Activated CD4-positive, alpha-beta memory T cell treated with anti-CD3 and anti-CD28 coated beads for 36 hours (primary cell): Measurements from ENCODE around the gene AZI2. TPM values are rescaled to one million over a fixed set of nuclear protein-coding genes. Genes with fewer than 3 reads are reported as not detected.

ENCODE experiments used
- CTCF ChIA-PET: fragments of 350-600 bp; sonication (Branson Sonifier 250); formaldehyde crosslinking; loops from one replicate; lab custom pipeline; 2021; ENCODE audit warnings: antibody characterized with exemption, inconsistent platforms; lab: Charles Lee
- POLR2A ChIA-PET: fragments of 350-600 bp; sonication (Branson Sonifier 250); formaldehyde crosslinking; loops from one replicate; lab custom pipeline; 2021; ENCODE audit warnings: antibody characterized with exemption; lab: Charles Lee
- DNase-seq: peaks from one replicate; pipeline ENCODE4 v3.0.0-alpha.2; 2020
- H3K27ac Mint-ChIP-seq: one replicate; pipeline ENCODE4 v1.8.0; 2021; ENCODE audit warnings: mixed read lengths
- H3K27me3 Mint-ChIP-seq: one replicate; pipeline ENCODE4 v1.8.0; 2021; ENCODE audit warnings: mixed read lengths
- H3K36me3 Mint-ChIP-seq: one replicate; pipeline ENCODE4 v1.8.0; 2021; ENCODE audit warnings: mixed read lengths
- H3K4me1 Mint-ChIP-seq: one replicate; pipeline ENCODE4 v1.8.0; 2021; ENCODE audit warnings: low read depth, mixed read lengths
- H3K4me3 Mint-ChIP-seq: one replicate; pipeline ENCODE4 v1.8.0; 2021; ENCODE audit warnings: mild to moderate bottlenecking, mixed read lengths
- H3K9me3 Mint-ChIP-seq: one replicate; pipeline ENCODE4 v1.8.0; 2021; ENCODE audit warnings: mixed read lengths
- intact Hi-C: fragments of 100-400 bp; cut with micrococcal nuclease; formaldehyde crosslinking; loops from one replicate; pipeline ENCODE4 v1.15.1; 2023
- total RNA-seq, 2 experiments: library from RNA; stranded (reverse); gene quantifications; one replicate each; pipeline ENCODE4 v1.2.3, GENCODE V29; 2021

AZI2 gene
- total RNA-seq, 2 experiments from 2014 or later, result 35.5 to 38.9 TPM

DNA sequence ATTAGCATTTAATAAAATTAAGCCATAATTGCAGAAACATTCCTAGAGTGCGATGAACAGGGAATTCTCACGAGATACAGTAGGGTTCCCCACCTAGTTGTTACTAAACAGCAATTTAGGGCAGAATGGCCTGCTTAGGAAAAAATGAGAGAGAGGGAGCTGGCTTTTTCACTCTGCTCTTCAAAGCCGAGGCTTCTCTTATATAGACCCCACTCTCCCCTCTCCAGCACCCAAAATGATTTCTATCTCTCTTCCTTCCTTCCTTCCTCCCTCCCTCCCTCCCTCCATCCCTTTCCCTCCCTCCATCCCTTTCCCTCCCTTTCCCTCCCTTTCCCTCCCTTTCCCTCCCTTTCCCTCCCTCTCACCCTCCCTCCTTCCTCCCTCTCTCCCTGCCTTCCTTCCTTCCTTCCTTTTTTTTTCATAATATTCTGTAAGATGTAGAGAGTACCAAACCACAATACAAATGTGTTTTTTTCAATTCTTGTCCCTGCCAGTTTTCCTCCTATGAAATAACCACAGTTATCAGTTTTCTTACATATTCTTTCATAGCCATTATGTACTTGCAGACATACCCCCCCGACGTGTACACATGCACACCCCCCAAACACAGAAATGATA, 48.2 kb downstream of the AZI2 start:
- H3K4me1 Mint-ChIP-seq, result peaks cover 13% of the 10 kb centered on the region
- intact Hi-C loops, result no loop called here
- H3K27me3 Mint-ChIP-seq, result no peaks in the 10 kb centered on the region
- ChIA-PET POLR2A (no interaction called here), CTCF (no interaction called here)
- no peak overlapping the region for H3K4me3 Mint-ChIP-seq
- H3K36me3 Mint-ChIP-seq, result peaks cover 3% of the 10 kb centered on the region
- no peaks in the 10 kb centered on the region for H3K9me3 Mint-ChIP-seq
- no peak for DNase-seq
- H3K27ac Mint-ChIP-seq, result no peak overlapping the region

DNA sequence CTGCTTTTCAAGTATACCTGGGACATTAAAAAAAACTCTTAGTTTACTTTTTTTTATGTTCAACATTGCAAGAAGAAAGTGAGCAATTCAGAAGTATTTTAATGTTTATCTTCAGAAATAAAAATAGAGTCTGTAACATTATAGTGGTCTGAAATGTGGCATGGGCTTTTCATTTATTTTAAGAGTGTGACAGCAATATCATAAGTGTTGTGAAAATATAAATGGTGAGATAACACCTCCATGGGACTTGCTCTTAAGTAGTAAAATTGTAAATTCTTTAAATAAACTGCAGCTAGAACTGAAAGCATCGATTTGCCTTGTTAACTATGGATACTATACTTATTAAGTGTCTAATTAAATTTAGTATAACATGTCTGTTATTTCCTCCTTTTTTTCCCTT, 48.9 kb downstream of the AZI2 start:
- no peak overlapping the region for H3K27ac Mint-ChIP-seq
- no peak overlapping the region for H3K4me3 Mint-ChIP-seq
- ChIA-PET CTCF (interaction anchor here (1.2 kb wide), 1 partner anchor 588 kb away, joined by 3 read pairs; no protein-coding TSS in a partner anchor), POLR2A (no interaction called here)
- peaks cover 3% of the 10 kb centered on the region for H3K36me3 Mint-ChIP-seq
- no peaks in the 10 kb centered on the region for H3K27me3 Mint-ChIP-seq
- no peaks in the 10 kb centered on the region for H3K9me3 Mint-ChIP-seq
- intact Hi-C loops, result no loop called here
- no peak for DNase-seq
- H3K4me1 Mint-ChIP-seq, result peaks cover 18% of the 10 kb centered on the region

DNA sequence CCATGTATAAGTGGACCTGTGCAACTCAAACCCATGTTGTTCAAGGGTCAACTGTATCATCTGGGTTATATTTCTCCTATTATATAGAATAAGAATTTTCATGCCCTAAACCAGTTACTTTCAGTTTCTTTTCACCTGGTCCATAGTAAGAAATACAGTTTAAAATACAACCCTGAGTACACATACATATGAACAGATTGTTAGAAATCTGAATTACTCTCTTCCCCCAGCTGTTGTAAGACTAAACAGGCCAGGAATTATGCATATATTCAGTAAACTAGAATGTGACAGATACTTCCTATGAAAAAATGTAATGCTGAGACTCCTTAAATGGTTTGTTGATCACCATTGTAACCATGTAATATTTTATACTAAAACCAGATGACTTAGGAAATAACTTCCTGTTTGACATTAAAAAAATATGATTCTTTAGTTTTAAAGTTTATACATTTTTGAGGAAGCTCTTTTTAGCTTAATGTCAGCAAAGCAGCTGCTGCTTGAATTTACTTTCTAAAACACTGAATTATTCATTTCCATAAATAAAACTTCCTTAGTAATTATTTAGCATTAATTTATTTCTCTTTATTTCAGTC, 52.6 kb downstream of the AZI2 start:
- no peak overlapping the region for H3K4me3 Mint-ChIP-seq
- H3K36me3 Mint-ChIP-seq, result peaks cover 6% of the 10 kb centered on the region
- H3K27ac Mint-ChIP-seq, result no peak overlapping the region
- H3K27me3 Mint-ChIP-seq, result no peaks in the 10 kb centered on the region
- peaks cover 19% of the 10 kb centered on the region for H3K4me1 Mint-ChIP-seq
- DNase-seq, result no peak
- ChIA-PET CTCF (no interaction called here), POLR2A (no interaction called here)
- no peaks in the 10 kb centered on the region for H3K9me3 Mint-ChIP-seq
- intact Hi-C loops, result no loop called here

DNA sequence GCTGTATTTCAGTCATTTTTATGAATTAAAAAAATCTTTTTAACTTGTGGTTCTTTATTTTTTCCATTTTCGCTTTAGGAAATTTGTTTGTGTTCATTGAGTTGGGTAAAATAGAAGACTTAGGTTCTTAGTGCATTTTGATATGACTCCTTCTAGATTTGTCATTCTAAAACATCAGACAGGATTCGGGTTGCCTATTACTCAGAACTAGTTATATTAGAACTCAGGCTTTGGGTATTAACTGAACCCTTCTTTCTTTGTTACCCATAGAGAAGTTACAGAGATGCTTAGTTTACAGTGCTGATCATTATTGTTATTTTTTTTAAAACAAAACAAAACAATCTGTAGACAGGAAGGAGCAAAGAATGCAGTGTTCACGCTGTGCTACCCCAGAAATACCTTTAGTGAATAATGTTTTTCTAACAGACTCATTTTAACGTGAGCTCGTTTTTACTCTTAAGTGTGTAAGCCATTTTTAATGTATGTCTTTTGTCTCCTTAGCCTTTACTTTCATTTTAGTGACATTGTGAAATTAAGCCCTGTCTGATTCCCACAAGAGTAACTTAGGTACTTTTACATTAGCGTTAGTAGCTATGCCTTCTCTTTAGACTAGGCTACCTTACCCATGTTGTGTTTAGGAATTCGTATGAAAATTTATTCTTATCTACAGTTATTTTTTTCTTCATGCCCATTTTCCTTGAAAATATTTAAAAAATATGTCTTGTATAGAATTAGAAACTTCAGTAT, 53.8 kb downstream of the AZI2 start:
- H3K27ac Mint-ChIP-seq, result no peak overlapping the region
- peaks cover 23% of the 10 kb centered on the region for H3K4me1 Mint-ChIP-seq
- peaks cover 15% of the 10 kb centered on the region for H3K36me3 Mint-ChIP-seq
- intact Hi-C loops, result no loop called here
- CTCF ChIA-PET, result interaction anchor here (0.6 kb wide), 1 partner anchor 553 kb away, joined by 4 read pairs; no protein-coding TSS in a partner anchor
- H3K27me3 Mint-ChIP-seq, result no peaks in the 10 kb centered on the region
- POLR2A ChIA-PET, result no interaction called here
- no peaks in the 10 kb centered on the region for H3K9me3 Mint-ChIP-seq
- no peak for DNase-seq
- H3K4me3 Mint-ChIP-seq, result no peak overlapping the region

DNA sequence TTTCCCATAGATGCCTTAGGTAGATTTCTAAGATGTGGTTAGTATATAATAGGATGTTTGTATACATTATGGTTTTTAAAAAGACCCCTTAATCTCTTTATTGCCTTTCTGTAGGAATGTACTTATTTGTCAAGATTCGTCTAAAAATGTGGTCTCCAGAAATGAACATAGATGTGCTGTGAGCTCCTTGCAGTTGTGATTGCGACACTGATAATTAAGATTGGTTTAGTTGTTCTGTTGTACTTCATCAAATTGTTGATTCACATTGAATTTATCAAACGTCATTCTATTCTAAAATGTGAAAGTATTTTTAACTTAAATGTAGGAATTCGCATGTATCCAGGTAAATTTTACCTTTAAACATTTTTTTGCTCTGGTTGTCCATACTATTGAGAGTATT, 56.0 kb downstream of the AZI2 start:
- ChIA-PET CTCF (no interaction called here), POLR2A (no interaction called here)
- intact Hi-C loops, result no loop called here
- Mint-ChIP-seq H3K27ac (no peak overlapping the region), H3K9me3 (no peaks in the 10 kb centered on the region), H3K36me3 (peaks cover 16% of the 10 kb centered on the region), H3K27me3 (no peaks in the 10 kb centered on the region), H3K4me3 (no peak overlapping the region), H3K4me1 (peaks cover 23% of the 10 kb centered on the region)
- DNase-seq, result no peak

DNA sequence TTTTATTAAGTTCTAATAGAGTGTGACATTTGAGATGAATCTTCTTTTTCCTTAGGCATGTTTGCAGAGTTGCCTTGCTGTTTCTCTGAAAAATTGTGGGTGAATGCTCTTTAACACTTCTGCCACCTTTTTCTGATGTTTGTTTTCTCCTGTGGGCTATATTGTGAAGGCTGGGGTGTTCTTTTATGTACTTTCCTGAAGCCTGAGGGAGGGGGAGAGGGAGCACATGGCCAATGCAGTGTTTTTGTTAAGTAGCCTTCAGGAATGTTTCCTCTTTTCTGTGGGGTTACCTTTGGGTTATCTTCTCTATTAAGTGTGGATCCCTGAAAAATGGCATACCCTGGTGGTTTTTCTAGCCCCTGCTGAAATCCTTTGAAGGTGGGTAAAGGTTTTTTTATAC, 57.0 kb downstream of the AZI2 start:
- POLR2A ChIA-PET, result no interaction called here

DNA sequence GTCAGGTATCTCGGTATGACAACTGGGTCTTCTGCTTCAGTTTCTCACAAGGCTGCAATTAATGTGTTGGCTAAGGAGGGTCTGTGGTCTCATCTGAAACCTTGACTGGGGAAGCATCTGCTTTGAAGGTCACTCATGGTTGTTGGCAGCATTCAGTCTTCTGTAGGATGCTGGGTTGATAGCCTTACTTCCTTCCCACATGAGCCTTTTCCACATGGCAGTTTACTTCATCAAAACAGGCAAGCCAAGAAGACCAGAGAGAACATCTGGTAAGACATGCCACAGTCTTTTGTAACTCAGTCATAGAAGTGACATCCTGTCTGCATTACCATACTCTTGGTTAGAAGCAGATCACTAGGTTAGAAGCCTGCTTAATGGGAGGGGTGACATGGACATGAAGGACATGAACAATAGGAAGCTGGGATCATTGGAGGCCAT, 57.7 kb downstream of the AZI2 start:
- no peaks in the 10 kb centered on the region for H3K9me3 Mint-ChIP-seq
- H3K27ac Mint-ChIP-seq, result no peak overlapping the region
- ChIA-PET CTCF (no interaction called here), POLR2A (no interaction called here)
- intact Hi-C loops, result no loop called here
- DNase-seq, result no peak
- H3K36me3 Mint-ChIP-seq, result peaks cover 13% of the 10 kb centered on the region
- H3K27me3 Mint-ChIP-seq, result no peaks in the 10 kb centered on the region
- no peak overlapping the region for H3K4me3 Mint-ChIP-seq
- H3K4me1 Mint-ChIP-seq, result peaks cover 23% of the 10 kb centered on the region

More for the DNA sequence above, 57.0 kb downstream of the AZI2 start:
- no peak overlapping the region for H3K4me3 Mint-ChIP-seq
- H3K4me1 Mint-ChIP-seq, result peaks cover 25% of the 10 kb centered on the region
- no peak for DNase-seq
- CTCF ChIA-PET, result no interaction called here
- peaks cover 13% of the 10 kb centered on the region for H3K36me3 Mint-ChIP-seq
- H3K9me3 Mint-ChIP-seq, result no peaks in the 10 kb centered on the region
- intact Hi-C loops, result no loop called here
- H3K27ac Mint-ChIP-seq, result no peak overlapping the region
- no peaks in the 10 kb centered on the region for H3K27me3 Mint-ChIP-seq

DNA sequence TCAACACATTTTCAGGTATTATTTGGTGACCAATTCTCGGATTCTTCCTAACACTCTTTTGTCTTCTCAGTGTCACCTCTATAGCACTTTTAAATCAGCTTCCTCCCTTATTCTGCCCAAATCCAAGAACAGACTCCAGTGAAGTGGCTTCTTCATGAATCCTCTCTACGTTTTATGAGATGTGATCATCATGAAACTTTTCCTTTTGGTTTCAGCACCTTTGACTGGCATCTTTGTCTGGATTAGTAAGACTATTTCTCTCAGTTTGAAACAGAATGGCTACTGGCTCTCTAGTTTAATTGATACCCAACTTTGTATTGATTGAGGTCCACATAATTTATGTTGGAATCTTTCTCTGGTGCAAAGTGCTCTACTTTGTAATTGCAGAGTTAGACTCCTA, 61.6 kb downstream of the AZI2 start:
- H3K4me1 Mint-ChIP-seq, result peaks cover 14% of the 10 kb centered on the region
- no peak for DNase-seq
- no peak overlapping the region for H3K4me3 Mint-ChIP-seq
- no peak overlapping the region for H3K27ac Mint-ChIP-seq
- H3K27me3 Mint-ChIP-seq, result no peaks in the 10 kb centered on the region
- intact Hi-C loops, result no loop called here
- H3K36me3 Mint-ChIP-seq, result peaks cover 12% of the 10 kb centered on the region
- H3K9me3 Mint-ChIP-seq, result no peaks in the 10 kb centered on the region
- ChIA-PET POLR2A (no interaction called here), CTCF (interaction anchor here (0.9 to 5.4 kb wide), 6 partner anchors 14 to 575 kb away, joined by 3 to 38 read pairs (median 6); partner anchors contain the start of gene EOMES)

DNA sequence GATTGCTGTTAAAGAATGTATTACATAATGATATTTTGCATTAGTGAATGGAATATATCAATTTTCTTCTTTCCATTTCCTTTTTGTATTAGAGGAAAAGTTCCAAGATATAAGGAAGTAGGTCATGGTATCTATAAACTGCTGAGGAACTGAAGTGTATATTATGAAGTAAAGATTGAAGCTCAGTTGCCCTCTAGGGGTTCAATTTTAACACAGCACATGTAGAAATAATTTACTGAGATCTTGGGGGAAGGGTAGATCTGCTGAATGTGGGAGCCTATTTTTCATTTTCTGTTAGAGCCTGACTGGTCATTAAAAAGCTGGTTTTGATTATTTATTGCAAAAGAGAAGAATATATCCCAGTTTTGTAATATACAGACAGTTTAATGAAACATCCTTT, 62.0 kb downstream of the AZI2 start:
- POLR2A ChIA-PET, result no interaction called here
- intact Hi-C loops, result loop anchor here (1.0 kb wide), 2 partner anchors 42 to 574 kb away; no protein-coding TSS in a partner anchor
- Mint-ChIP-seq H3K4me1 (peaks cover 13% of the 10 kb centered on the region), H3K36me3 (peaks cover 12% of the 10 kb centered on the region), H3K27me3 (no peaks in the 10 kb centered on the region), H3K27ac (no peak overlapping the region), H3K4me3 (no peak overlapping the region), H3K9me3 (no peaks in the 10 kb centered on the region)
- CTCF ChIA-PET, result interaction anchor here (0.6 to 5.4 kb wide), 7 partner anchors 14 to 574 kb away, joined by 3 to 38 read pairs (median 4); partner anchors contain the start of gene EOMES
- DNase-seq, result no peak

DNA sequence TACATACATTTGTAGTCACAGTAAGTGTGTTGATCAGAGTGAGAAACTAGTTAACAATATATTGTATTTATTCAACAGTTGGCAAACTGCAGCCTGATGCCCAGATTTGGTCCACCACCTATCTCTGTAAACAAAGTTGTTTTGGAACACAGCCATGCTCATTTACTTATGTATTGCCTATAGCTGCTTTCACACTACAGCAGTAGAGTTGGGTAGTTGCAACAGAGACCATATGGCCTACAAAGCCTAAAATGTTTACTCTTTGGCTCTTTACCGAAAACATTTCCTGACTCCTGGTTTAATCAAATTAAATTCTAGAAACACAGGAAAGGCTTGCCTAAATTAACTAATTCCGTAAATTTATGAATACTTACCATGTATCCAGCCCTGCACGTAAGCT, 67.8 kb downstream of the AZI2 start:
- ChIA-PET CTCF (no interaction called here), POLR2A (no interaction called here)
- intact Hi-C loops, result no loop called here
- no peak for DNase-seq
- no peaks in the 10 kb centered on the region for H3K27me3 Mint-ChIP-seq
- H3K4me3 Mint-ChIP-seq, result no peak overlapping the region
- peaks cover 6% of the 10 kb centered on the region for H3K4me1 Mint-ChIP-seq
- H3K36me3 Mint-ChIP-seq, result peaks cover 6% of the 10 kb centered on the region
- H3K27ac Mint-ChIP-seq, result no peak overlapping the region
- no peaks in the 10 kb centered on the region for H3K9me3 Mint-ChIP-seq

DNA sequence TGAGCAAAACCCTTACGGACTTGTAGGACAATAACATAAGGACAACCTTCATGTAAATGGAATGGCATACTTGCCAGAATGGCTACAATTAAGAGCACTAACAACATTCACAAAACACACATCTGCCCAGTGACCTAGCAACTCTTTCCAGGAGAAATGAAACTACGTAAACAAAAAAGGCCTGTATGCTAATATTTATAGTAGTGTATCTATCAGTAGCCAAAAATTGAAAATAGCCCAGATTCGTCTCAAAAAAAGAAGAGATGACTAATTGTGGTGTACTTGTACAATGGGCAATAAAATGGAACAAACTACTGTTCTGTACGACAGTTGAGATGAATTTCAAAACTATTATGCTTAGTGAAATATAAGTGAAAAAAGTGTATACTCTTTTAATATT, 68.9 kb downstream of the AZI2 start:
- Mint-ChIP-seq H3K36me3 (peaks cover 13% of the 10 kb centered on the region), H3K4me3 (no peak overlapping the region)
- intact Hi-C loops, result no loop called here

DNA sequence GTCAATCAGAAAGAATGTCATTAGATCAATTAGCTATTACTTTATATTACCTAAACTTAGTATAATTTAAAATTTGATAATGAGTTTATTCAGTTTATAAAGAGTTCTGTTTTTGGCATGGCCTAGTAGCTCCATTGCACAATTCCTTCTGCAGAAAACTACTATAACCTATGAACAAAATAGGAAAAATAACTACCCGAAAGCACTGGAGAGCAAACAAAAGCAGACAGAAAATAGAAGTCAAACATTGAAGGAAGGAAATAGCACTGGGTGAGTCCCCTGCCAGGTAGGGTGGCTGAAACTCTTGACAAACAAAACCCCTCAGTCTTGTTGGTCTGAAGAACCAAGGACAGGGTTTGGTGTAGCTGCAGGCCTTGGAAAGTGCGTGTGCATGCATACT, 69.7 kb downstream of the AZI2 start:
- Mint-ChIP-seq H3K4me3 (no peak overlapping the region), H3K27me3 (no peaks in the 10 kb centered on the region), H3K9me3 (peaks cover 6% of the 10 kb centered on the region), H3K36me3 (peaks cover 18% of the 10 kb centered on the region), H3K27ac (no peak overlapping the region), H3K4me1 (peaks cover 2% of the 10 kb centered on the region)
- no peak for DNase-seq
- POLR2A ChIA-PET, result no interaction called here
- intact Hi-C loops, result no loop called here
- CTCF ChIA-PET, result no interaction called here

More for the DNA sequence above, 68.9 kb downstream of the AZI2 start:
- Mint-ChIP-seq H3K27me3 (no peaks in the 10 kb centered on the region), H3K27ac (no peak overlapping the region), H3K4me1 (peaks cover 4% of the 10 kb centered on the region), H3K9me3 (peaks cover under 1% of the 10 kb centered on the region)
- ChIA-PET CTCF (no interaction called here), POLR2A (no interaction called here)
- DNase-seq, result no peak
